Brain microvascular endothelial cell (primary cell): ENCODE measurements around the gene UBXN7.

ENCODE experiments used
- DNase-seq: peaks from one replicate; pipeline ENCODE4 v3.0.0-alpha.2; 2020
- H3K27ac ChIP-seq: fragments of 250-450 bp; sonication (Bioruptor Pico); 2 replicates; pipeline ENCODE4 v1.5.1; 2020; ENCODE audit warnings: mild to moderate bottlenecking, moderate library complexity
- H3K27me3 ChIP-seq: fragments of 250-450 bp; sonication (Bioruptor Pico); replicated peaks from 2 replicates; pipeline ENCODE4 v1.5.1; 2020; ENCODE audit warnings: mild to moderate bottlenecking
- H3K36me3 ChIP-seq: fragments of 250-450 bp; sonication (Bioruptor Pico); replicated peaks from 2 replicates; pipeline ENCODE4 v1.5.1; 2020; ENCODE audit warnings: mild to moderate bottlenecking
- H3K4me3 ChIP-seq: 2 replicates; pipeline ENCODE4 v1.5.1; 2011; ENCODE audit warnings: low read depth, mild to moderate bottlenecking, control low read depth, low read length, moderate library complexity
- CTCF ChIP-seq: IDR thresholded peaks from 2 replicates; pipeline ENCODE4 v1.5.1; 2011; ENCODE audit warnings: low read depth, mild to moderate bottlenecking, moderate library complexity, low read length, control low read depth, inconsistent platforms; ENCODE audit errors: missing control alignments
- in situ Hi-C: cut with HindIII; loops from 2 replicates; pipeline ENCODE4 v1.10.0; 2017; ENCODE audit warnings: low sequenced_read_pairs, low pct_ligation_motif_present

UBXN7 gene

GRCh38 chr3:196356556-196356955 is 75.7 kb downstream of the UBXN7 start:
- Histone ChIP-seq H3K4me3 (no peak overlapping the region), H3K27me3 (no peaks in the 10 kb centered on the region), H3K27ac (no peak overlapping the region), H3K36me3 (peaks cover 50% of the 10 kb centered on the region)
- in situ Hi-C loops = no loop called here
- no peak for DNase-seq
- TF ChIP-seq CTCF = no peak

- no peak for DNase-seq
- Histone ChIP-seq H3K36me3 (peaks cover 41% of the 10 kb centered on the region), H3K27me3 (no peaks in the 10 kb centered on the region), H3K27ac (no peak overlapping the region), H3K4me3 (no peak overlapping the region)
- in situ Hi-C loops = no loop called here
- no peak for TF ChIP-seq CTCF
Observed at GRCh38 chr3:196355668-196356067, 76.6 kb downstream of the UBXN7 start.

GRCh38 chr3:196354132-196354531 is 78.1 kb downstream of the UBXN7 start:
- H3K4me3 ChIP-seq = no peak overlapping the region
- peaks cover 38% of the 10 kb centered on the region for H3K36me3 ChIP-seq
- no peak for DNase-seq
- H3K27ac ChIP-seq = no peak overlapping the region
- TF ChIP-seq CTCF = no peak
- no peaks in the 10 kb centered on the region for H3K27me3 ChIP-seq
- in situ Hi-C loops = no loop called here

GRCh38 chr3:196351541-196351940 is 80.7 kb downstream of the UBXN7 start:
- DNase-seq = no peak
- in situ Hi-C loops = no loop called here
- Histone ChIP-seq H3K27ac (no peak overlapping the region), H3K4me3 (no peak overlapping the region), H3K27me3 (no peaks in the 10 kb centered on the region), H3K36me3 (peaks cover 24% of the 10 kb centered on the region)
- TF ChIP-seq CTCF = no peak

- Histone ChIP-seq H3K27ac (no peak overlapping the region), H3K4me3 (no peak overlapping the region), H3K27me3 (no peaks in the 10 kb centered on the region), H3K36me3 (peaks cover 14% of the 10 kb centered on the region)
- no peak for DNase-seq
- TF ChIP-seq CTCF = no peak
- in situ Hi-C loops = no loop called here
Observed at GRCh38 chr3:196350067-196350466, 82.2 kb downstream of the UBXN7 start.

GRCh38 chr3:196348698-196349097 is 83.5 kb downstream of the UBXN7 start:
- in situ Hi-C loops = no loop called here
- Histone ChIP-seq H3K27ac (no peak overlapping the region), H3K27me3 (no peaks in the 10 kb centered on the region), H3K4me3 (no peak overlapping the region), H3K36me3 (peaks cover 5% of the 10 kb centered on the region)
- no peak for TF ChIP-seq CTCF
- no peak for DNase-seq
